ENCODE measurements around the gene ATAD3B.
"Not testable (repeated sequence)": the region's sequence is repeated elsewhere in the genome, so short reads cannot be mapped to it uniquely, and the experiment has no call there.

ATAD3B gene

GRCh38 chr1:1476011-1476410 lies 4.4 kb downstream of the ATAD3B start:
- peaks cover 10% of the 10 kb centered on the region for H3K36me3 Mint-ChIP-seq (ENCODE audit: low read depth)

GRCh38 chr1:1477206-1477605 lies 5.6 kb downstream of the ATAD3B start:
- Mint-ChIP-seq H3K9me3 (no peaks in the 10 kb centered on the region), H3K36me3 (ENCODE audit: low read depth) (peaks cover 12% of the 10 kb centered on the region), H3K4me3 (no peak overlapping the region), H3K27ac (no peak overlapping the region), H3K27me3 (ENCODE audit: low read depth) (no peaks in the 10 kb centered on the region), H3K4me1 (ENCODE audit: low read depth) (peaks cover 8% of the 10 kb centered on the region)

More at GRCh38 chr1:1476011-1476410, 4.4 kb downstream of the ATAD3B start:
- H3K27me3 Mint-ChIP-seq (ENCODE audit: low read depth); H3K9me3 Mint-ChIP-seq; H3K27ac Mint-ChIP-seq; H3K4me3 Mint-ChIP-seq: not testable (repeated sequence)
- H3K4me1 Mint-ChIP-seq (ENCODE audit: low read depth) = peaks cover 10% of the 10 kb centered on the region

GRCh38 chr1:1479547-1480487 lies 8.3 kb downstream of the ATAD3B start:
- H3K9me3 Mint-ChIP-seq = no peaks in the 10 kb centered on the region
- no peaks in the 10 kb centered on the region for H3K27me3 Mint-ChIP-seq (ENCODE audit: low read depth)
- H3K4me3 Mint-ChIP-seq = no peak overlapping the region
- H3K4me1 Mint-ChIP-seq (ENCODE audit: low read depth) = peaks cover 4% of the 10 kb centered on the region
- H3K36me3 Mint-ChIP-seq (ENCODE audit: low read depth) = peaks cover 13% of the 10 kb centered on the region
- no peak overlapping the region for H3K27ac Mint-ChIP-seq

GRCh38 chr1:1480488-1480867 lies 8.9 kb downstream of the ATAD3B start:
- H3K9me3 Mint-ChIP-seq; H3K27ac Mint-ChIP-seq; H3K27me3 Mint-ChIP-seq (ENCODE audit: low read depth); H3K4me1 Mint-ChIP-seq (ENCODE audit: low read depth); H3K4me3 Mint-ChIP-seq: not testable (repeated sequence)
- peaks cover 13% of the 10 kb centered on the region for H3K36me3 Mint-ChIP-seq (ENCODE audit: low read depth)

- H3K4me1 Mint-ChIP-seq (ENCODE audit: low read depth); H3K27ac Mint-ChIP-seq; H3K4me3 Mint-ChIP-seq; H3K27me3 Mint-ChIP-seq (ENCODE audit: low read depth); H3K9me3 Mint-ChIP-seq: not testable (repeated sequence)
- peaks cover 13% of the 10 kb centered on the region for H3K36me3 Mint-ChIP-seq (ENCODE audit: low read depth)
Observed at GRCh38 chr1:1481811-1482210, 10.2 kb downstream of the ATAD3B start.

- no peak overlapping the region for H3K4me3 Mint-ChIP-seq
Observed at GRCh38 chr1:1482856-1483255, 11.3 kb downstream of the ATAD3B start.

GRCh38 chr1:1483714-1484113 lies 12.1 kb downstream of the ATAD3B start:
- Mint-ChIP-seq H3K4me3 (no peak overlapping the region), H3K36me3 (ENCODE audit: low read depth) (peaks cover 11% of the 10 kb centered on the region), H3K27ac (no peak overlapping the region), H3K27me3 (ENCODE audit: low read depth) (no peaks in the 10 kb centered on the region), H3K4me1 (ENCODE audit: low read depth) (peaks cover 4% of the 10 kb centered on the region), H3K9me3 (no peaks in the 10 kb centered on the region)

More at GRCh38 chr1:1482856-1483255, 11.3 kb downstream of the ATAD3B start:
- Mint-ChIP-seq H3K27ac (no peak overlapping the region), H3K27me3 (ENCODE audit: low read depth) (no peaks in the 10 kb centered on the region), H3K36me3 (ENCODE audit: low read depth) (peaks cover 11% of the 10 kb centered on the region), H3K4me1 (ENCODE audit: low read depth) (peaks cover 4% of the 10 kb centered on the region), H3K9me3 (no peaks in the 10 kb centered on the region)

- not testable (repeated sequence) for H3K4me1 Mint-ChIP-seq (ENCODE audit: low read depth); H3K27ac Mint-ChIP-seq; H3K36me3 Mint-ChIP-seq (ENCODE audit: low read depth); H3K9me3 Mint-ChIP-seq; H3K27me3 Mint-ChIP-seq (ENCODE audit: low read depth); H3K4me3 Mint-ChIP-seq
Observed at GRCh38 chr1:1484976-1485750, 13.6 kb downstream of the ATAD3B start.

GRCh38 chr1:1485755-1486317 lies 14.3 kb downstream of the ATAD3B start:
- not testable (repeated sequence) for H3K4me3 Mint-ChIP-seq; H3K27me3 Mint-ChIP-seq (ENCODE audit: low read depth); H3K9me3 Mint-ChIP-seq; H3K27ac Mint-ChIP-seq; H3K4me1 Mint-ChIP-seq (ENCODE audit: low read depth)
- peaks cover 14% of the 10 kb centered on the region for H3K36me3 Mint-ChIP-seq (ENCODE audit: low read depth)

GRCh38 chr1:1487701-1488100 lies 16.1 kb downstream of the ATAD3B start:
- Mint-ChIP-seq H3K9me3 (no peaks in the 10 kb centered on the region), H3K27me3 (ENCODE audit: low read depth) (no peaks in the 10 kb centered on the region), H3K36me3 (ENCODE audit: low read depth) (peaks cover 25% of the 10 kb centered on the region), H3K27ac (no peak overlapping the region), H3K4me1 (ENCODE audit: low read depth) (no peaks in the 10 kb centered on the region), H3K4me3 (no peak overlapping the region)

- Mint-ChIP-seq H3K4me1 (ENCODE audit: low read depth) (no peaks in the 10 kb centered on the region), H3K36me3 (ENCODE audit: low read depth) (peaks cover 33% of the 10 kb centered on the region), H3K27ac (no peak overlapping the region), H3K27me3 (ENCODE audit: low read depth) (no peaks in the 10 kb centered on the region), H3K4me3 (no peak overlapping the region), H3K9me3 (peaks cover 10% of the 10 kb centered on the region)
Observed at GRCh38 chr1:1489231-1489630, 17.7 kb downstream of the ATAD3B start.

- H3K27ac Mint-ChIP-seq = no peak overlapping the region
Observed at GRCh38 chr1:1489861-1490260, 18.3 kb downstream of the ATAD3B start.

GRCh38 chr1:1490633-1491230 lies 19.2 kb downstream of the ATAD3B start:
- H3K4me3 Mint-ChIP-seq = no peak overlapping the region
- no peaks in the 10 kb centered on the region for H3K27me3 Mint-ChIP-seq (ENCODE audit: low read depth)
- no peaks in the 10 kb centered on the region for H3K4me1 Mint-ChIP-seq (ENCODE audit: low read depth)
- peaks cover 10% of the 10 kb centered on the region for H3K9me3 Mint-ChIP-seq
- H3K36me3 Mint-ChIP-seq (ENCODE audit: low read depth) = peaks cover 33% of the 10 kb centered on the region
- H3K27ac Mint-ChIP-seq = no peak overlapping the region

More at GRCh38 chr1:1489861-1490260, 18.3 kb downstream of the ATAD3B start:
- H3K4me3 Mint-ChIP-seq = no peak overlapping the region
- H3K4me1 Mint-ChIP-seq (ENCODE audit: low read depth) = no peaks in the 10 kb centered on the region
- H3K27me3 Mint-ChIP-seq (ENCODE audit: low read depth) = no peaks in the 10 kb centered on the region
- peaks cover 33% of the 10 kb centered on the region for H3K36me3 Mint-ChIP-seq (ENCODE audit: low read depth)
- H3K9me3 Mint-ChIP-seq = peaks cover 10% of the 10 kb centered on the region

- Mint-ChIP-seq H3K4me3 (no peak overlapping the region), H3K9me3 (peaks cover 10% of the 10 kb centered on the region), H3K27me3 (ENCODE audit: low read depth) (no peaks in the 10 kb centered on the region), H3K27ac (no peak overlapping the region), H3K36me3 (ENCODE audit: low read depth) (peaks cover 33% of the 10 kb centered on the region), H3K4me1 (ENCODE audit: low read depth) (no peaks in the 10 kb centered on the region)
Observed at GRCh38 chr1:1491601-1492000, 20.0 kb downstream of the ATAD3B start.

Data from T-helper 1 cell treated with Interleukin-12 subunit alpha and Interleukin-12 subunit beta and Interleukin-4 antibody, amounts not matched to agents 30 μg/mL and 1 μg/mL, for 36 hours (primary cell).